NCI-H82 treated with DMSO at 0.1 percent for 48 hours (cell line): ENCODE data around the gene TUBB2B.
"Not testable (repeated sequence)": the region's sequence is repeated elsewhere in the genome, so short reads cannot be mapped to it uniquely, and the experiment has no call there.

Experiments used
- DNase-seq: peaks from one replicate; lab custom pipeline; 2025; ENCODE audit not compliant: unreplicated experiment; lab: John Stamatoyannopoulos, UW

Gene TUBB2B

GRCh38 chr6:3212261-3212660 is 15.2 kb downstream of the TUBB2B start:
- no peak for DNase-seq

GRCh38 chr6:3211681-3212080 is 15.8 kb downstream of the TUBB2B start:
- no peak for DNase-seq

- DNase-seq = no peak
These were observed 17.3 kb downstream of the TUBB2B start for GRCh38 chr6:3210024-3210610.

- DNase-seq = peak; percentile 81
These were observed 18.1 kb downstream of the TUBB2B start for GRCh38 chr6:3209114-3210023.

GRCh38 chr6:3208775-3209113 is 18.7 kb downstream of the TUBB2B start:
- peak; percentile 70 for DNase-seq

GRCh38 chr6:3208098-3208774 is 19.2 kb downstream of the TUBB2B start:
- no peak for DNase-seq

- no peak for DNase-seq
These were observed 21.0 kb downstream of the TUBB2B start for GRCh38 chr6:3206339-3207015.

DNA sequence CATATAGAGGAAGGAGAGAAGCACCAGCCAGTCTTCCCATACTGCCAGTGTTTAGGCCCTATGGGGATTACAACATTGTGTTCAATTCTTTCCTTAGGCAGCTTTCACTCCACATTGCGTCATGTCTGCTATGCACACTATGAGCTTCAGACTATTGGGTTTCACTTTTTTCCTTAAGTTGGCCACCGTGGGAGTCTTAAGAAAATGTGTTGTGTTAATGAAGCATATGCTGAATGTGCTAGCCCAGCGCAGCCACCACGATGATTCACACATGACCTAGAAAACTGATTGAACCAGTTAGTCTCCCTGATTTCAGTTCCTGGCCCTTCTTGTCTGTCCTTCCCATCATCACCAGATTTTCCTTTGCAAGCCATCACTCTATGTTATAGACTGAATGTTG is 21.5 kb downstream of the TUBB2B start:
- no peak for DNase-seq

GRCh38 chr6:3204921-3205320 is 22.5 kb downstream of the TUBB2B start:
- DNase-seq = no peak

- no peak for DNase-seq
These were observed 24.3 kb downstream of the TUBB2B start for GRCh38 chr6:3202999-3203696.

- no peak for DNase-seq
These were observed 26.1 kb downstream of the TUBB2B start for GRCh38 chr6:3201388-3201787.

GRCh38 chr6:3200682-3201081 is 26.8 kb downstream of the TUBB2B start:
- DNase-seq = no peak

DNA sequence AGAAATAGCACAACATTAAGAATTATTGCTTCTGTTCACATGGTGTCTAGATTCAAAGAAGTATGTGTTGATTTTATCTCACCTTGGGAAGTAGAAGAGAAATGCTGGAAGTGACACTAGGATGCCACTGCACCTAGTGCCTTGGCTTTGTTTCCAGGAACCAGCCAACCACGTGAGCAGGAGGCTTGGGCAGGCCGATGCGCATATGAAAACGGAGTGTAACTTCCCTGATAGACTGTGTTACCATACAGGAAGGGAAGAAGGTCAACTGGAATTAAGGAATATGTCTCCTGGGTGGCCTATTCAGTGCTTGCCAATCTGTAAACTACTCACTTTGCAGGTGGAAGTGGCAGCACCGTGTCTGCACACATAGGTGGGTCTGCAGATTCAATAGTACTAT is 28.1 kb downstream of the TUBB2B start:
- DNase-seq = no peak

DNA sequence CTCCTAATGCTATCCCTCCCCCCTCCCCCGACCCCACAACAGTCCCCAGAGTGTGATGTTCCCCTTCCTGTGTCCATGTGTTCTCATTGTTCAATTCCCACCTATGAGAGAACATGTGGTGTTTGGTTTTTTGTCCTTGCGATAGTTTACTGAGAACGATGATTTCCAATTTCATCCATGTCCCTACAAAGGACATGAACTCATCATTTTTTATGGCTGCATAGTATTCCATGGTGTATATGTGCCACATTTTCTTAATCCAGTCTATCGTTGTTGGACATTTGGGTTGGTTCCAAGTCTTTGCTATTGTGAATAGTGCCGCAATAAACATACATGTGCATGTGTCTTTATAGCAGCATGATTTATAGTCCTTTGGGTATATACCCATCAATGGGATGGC is 29.7 kb downstream of the TUBB2B start:
- not testable (repeated sequence) for DNase-seq

DNA sequence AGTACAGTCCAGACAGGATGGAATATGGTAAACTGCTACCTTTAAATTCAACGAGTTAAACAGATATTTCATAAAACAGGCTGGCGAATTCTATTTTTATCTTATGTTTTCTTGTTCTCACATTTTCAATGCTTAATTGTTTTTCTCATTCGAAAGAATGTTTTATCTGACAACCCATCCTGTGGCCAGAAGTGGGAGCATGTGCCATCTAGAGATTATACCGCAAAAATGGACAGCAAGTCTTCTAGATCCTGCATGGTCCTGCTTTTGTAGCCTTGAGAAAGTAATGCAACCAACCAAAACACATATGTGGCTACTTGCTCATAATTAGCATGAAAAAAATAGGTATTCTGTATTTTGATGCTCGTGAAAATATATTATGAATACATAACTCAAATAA is 30.7 kb downstream of the TUBB2B start:
- DNase-seq = no peak

GRCh38 chr6:3195695-3196497 is 31.6 kb downstream of the TUBB2B start:
- DNase-seq = peak; percentile 85

DNA sequence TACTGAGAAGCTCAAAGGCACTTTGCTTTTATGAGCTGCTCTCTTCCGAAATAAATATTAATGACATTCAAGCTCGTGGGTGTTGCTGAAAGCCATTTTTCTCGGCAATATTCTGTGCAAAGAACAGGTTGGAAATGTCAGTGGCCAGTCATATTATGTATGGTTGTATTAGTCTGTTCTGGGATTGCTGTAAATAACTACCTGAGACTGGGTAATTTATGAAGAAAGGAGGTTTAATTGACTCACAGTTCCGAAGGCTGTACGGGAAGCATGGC is 32.1 kb downstream of the TUBB2B start:
- DNase-seq = no peak

GRCh38 chr6:3194535-3195419 is 32.7 kb downstream of the TUBB2B start:
- no peak for DNase-seq

- no peak for DNase-seq
These were observed 34.2 kb downstream of the TUBB2B start for GRCh38 chr6:3193102-3193849.
